NCI-H187 treated with DMSO at 0.1 percent for 48 hours (cell line): ENCODE results near the gene ARHGEF35.
"Not testable (repeated sequence)": the region's sequence is repeated elsewhere in the genome, so short reads cannot be mapped to it uniquely, and the experiment has no call there.

Experiments used
- DNase-seq: peaks from one replicate; lab custom pipeline; 2025; lab: John Stamatoyannopoulos, UW

ARHGEF35 gene

GRCh38 chr7:144178380-144179164, 17.1 kb downstream of the ARHGEF35 start:
- DNase-seq = not testable (repeated sequence)

GRCh38 chr7:144174613-144175012, 21.0 kb downstream of the ARHGEF35 start:
- no peak for DNase-seq

DNA sequence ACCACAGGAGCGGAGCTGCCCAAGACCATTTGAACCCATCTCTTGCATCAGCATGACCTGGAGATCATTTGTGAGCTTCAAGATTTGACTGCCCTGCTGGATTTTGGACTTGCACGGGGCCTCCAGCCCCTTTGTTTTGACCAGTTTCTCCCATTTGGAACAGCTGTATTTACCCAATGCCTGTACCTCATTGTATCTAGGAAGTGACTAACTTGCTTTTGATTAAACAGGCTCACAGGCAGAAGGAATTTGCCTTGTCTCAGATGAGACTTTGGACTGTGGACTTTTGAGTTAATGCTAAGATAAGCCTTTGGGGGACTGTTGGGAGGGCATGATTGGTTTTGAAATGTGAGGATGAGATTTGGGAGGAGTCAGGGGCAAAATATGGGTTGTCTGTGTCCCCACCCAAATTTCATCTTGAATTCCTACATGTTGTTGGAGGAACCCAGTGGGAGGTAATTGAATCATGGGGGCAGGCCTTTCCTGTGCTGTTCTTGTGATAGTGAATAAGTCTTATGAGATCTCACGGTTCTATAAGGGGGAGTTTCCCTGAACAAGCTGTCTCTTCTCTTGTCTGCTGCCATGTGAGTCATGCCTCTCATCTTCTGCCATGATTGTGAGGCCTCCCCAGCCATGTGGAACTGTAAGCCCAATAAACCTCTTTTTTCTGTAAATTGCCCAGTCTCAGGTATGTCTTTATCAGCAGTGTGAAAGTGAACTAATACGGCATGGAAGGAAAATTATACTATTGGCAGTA, 23.9 kb downstream of the ARHGEF35 start:
- DNase-seq = not testable (repeated sequence)

DNA sequence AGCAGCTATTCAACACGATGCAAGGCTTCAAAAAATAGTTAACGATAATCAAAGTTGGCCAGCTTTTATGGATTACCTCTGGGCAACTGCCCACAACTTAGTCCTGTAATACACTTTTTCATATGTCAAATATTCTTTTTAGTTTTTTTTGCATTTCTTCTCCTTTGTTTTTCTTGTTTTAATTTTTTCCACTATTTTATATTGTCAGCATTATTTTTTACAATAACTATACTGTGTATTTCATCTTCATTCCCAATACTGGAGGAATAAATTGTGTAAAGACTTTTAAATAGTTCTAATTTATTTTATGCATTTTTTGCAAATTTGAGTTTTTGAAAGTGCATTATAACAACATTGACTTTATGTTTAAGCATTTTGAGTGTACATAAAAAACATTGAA, 30.8 kb downstream of the ARHGEF35 start:
- no peak for DNase-seq

DNA sequence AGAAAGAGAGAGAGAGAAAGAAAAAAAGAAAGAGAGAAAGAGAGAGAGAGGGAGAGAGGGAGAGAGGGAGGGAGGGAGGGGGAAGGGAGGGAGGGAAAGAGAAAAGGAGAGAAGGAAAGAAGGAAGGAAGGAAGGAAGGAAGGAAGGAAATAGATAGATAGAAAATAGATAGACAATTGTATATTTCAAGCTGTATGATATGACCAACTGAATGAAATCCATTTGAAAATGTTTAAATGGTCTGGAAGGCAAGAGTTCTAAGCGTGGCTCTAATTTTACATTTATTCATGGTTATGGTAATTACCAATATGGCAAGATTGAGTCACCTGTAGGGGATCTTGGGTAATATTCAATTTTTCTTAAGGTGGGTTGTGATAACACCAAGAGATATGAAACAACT, 36.8 kb downstream of the ARHGEF35 start:
- no peak for DNase-seq

DNA sequence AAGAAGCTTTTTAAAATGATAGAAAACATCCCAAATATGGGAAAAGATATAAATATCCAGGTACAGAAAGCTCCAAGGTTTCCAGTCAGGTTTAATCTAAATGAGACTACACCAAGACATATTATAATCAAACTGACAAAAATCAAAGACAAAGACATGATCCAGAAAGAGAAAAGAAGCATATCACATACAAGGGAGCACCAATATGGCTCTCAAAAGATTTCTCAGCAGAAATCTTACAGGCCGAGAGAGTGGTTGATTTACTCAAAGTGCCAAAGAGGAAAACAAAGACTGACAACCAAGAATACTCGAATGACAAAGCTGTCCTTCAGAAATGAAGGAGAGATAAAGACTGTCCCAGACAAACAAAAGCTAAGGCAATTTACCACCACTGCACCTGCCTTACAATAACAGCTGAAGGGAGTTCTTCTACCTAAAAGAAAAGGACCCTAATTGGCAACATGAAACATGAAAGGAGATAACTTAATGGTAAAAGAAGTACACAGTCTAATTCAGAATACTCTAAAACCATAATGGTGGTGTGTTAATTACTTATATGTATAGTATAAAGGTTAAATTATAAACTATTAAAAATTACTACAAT, 47.3 kb downstream of the ARHGEF35 start:
- no peak for DNase-seq

DNA sequence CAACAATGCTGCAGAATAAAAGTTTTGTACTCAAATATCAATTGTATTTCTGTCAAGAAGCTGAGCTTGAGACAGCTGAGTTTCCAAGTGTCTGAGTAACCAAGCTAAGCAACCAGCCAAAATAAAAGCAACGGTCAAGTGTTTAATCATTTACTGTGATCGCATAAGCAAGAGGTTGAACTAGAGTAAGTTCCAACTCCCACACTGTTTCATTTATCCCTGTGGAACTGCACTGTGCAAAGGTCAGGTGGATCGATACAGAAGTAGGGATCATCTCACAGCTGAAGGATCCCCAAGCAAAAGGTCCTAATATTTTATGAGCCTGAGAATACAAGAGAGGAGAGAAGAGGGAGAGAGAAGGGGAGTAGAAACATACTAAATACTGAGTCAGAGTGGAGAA, 51.2 kb downstream of the ARHGEF35 start:
- no peak for DNase-seq

GRCh38 chr7:144142187-144142586, 53.4 kb downstream of the ARHGEF35 start:
- no peak for DNase-seq

- DNase-seq = no peak
Observed at GRCh38 chr7:144137501-144137900, 58.1 kb downstream of the ARHGEF35 start.
